DND-41 (cell line): ENCODE results near the gene MACROD2.

Source experiments
- ATAC-seq: fragments of 200-7000 bp; cut with Tn5 transposase; 3 replicates; pipeline ENCODE4 v1.9.1; 2021; ENCODE audit warnings: low read depth; ENCODE audit not compliant: insufficient read depth
- DNase-seq: peaks from one replicate; pipeline ENCODE4 v3.0.0-alpha.2; 2020
- H2AFZ ChIP-seq: 2 replicates; pipeline ENCODE4 v1.6.0; 2012; ENCODE audit warnings: low read depth, low read length
- H3K27ac ChIP-seq: 2 replicates; pipeline ENCODE4 v1.5.1; 2012; ENCODE audit warnings: low read length, inconsistent platforms
- H3K27me3 ChIP-seq: fragments of 200-600 bp; sonication (generic); 2 replicates; pipeline ENCODE4 v1.6.0; 2012; ENCODE audit warnings: low read length, mild to moderate bottlenecking, inconsistent platforms; ENCODE audit not compliant: insufficient read depth, poor library complexity
- H3K36me3 ChIP-seq: 2 replicates; pipeline ENCODE4 v1.5.1; 2012; ENCODE audit warnings: low read length, inconsistent platforms; ENCODE audit not compliant: insufficient read depth
- H3K4me1 ChIP-seq: 2 replicates; pipeline ENCODE4 v1.5.1; 2012; ENCODE audit warnings: mild to moderate bottlenecking, low read length; ENCODE audit not compliant: insufficient read depth
- H3K4me2 ChIP-seq: 2 replicates; pipeline ENCODE4 v1.6.0; 2012; ENCODE audit warnings: mild to moderate bottlenecking, moderate library complexity, low read length, inconsistent platforms; ENCODE audit not compliant: insufficient read depth
- H3K4me3 ChIP-seq, 2 experiments: fragments of 200-600 bp in 1 of 2; shearing (Covaris generic) in 1 of 2; 2 replicates each; pipeline ENCODE4 v1.5.1; 2012 to 2016; ENCODE audit warnings: inconsistent platforms in 2 of 2, low read length in 2 of 2, mild to moderate bottlenecking in 2 of 2, low read depth in 1 of 2, moderate library complexity in 1 of 2
- H3K79me2 ChIP-seq: 2 replicates; pipeline ENCODE4 v1.6.0; 2012; ENCODE audit warnings: low read length, inconsistent platforms; ENCODE audit not compliant: insufficient read depth
- H3K9ac ChIP-seq: 2 replicates; pipeline ENCODE4 v1.6.0; 2012; ENCODE audit warnings: low read depth, mild to moderate bottlenecking, inconsistent platforms, low read length, moderate library complexity
- H3K9me3 ChIP-seq: 2 replicates; pipeline ENCODE4 v1.5.1; 2012; ENCODE audit warnings: low read length, moderate library complexity, mild to moderate bottlenecking, inconsistent platforms; ENCODE audit not compliant: insufficient read depth, severe bottlenecking
- H4K20me1 ChIP-seq: 2 replicates; pipeline ENCODE4 v1.6.0; 2012; ENCODE audit warnings: low read length; ENCODE audit not compliant: insufficient read depth
- EZH2 ChIP-seq: IDR thresholded peaks from 3 replicates; pipeline ENCODE4 v1.6.1; 2012; ENCODE audit warnings: borderline replicate concordance, low read depth, mild to moderate bottlenecking, moderate library complexity, low read length, inconsistent platforms; ENCODE audit not compliant: severe bottlenecking
- TF ChIP-seq, protein P1 (sequence below): IDR thresholded peaks from 2 replicates; pipeline ENCODE4 v1.5.1; 2012; ENCODE audit warnings: borderline replicate concordance, low read length, moderate library complexity, mild to moderate bottlenecking; ENCODE audit not compliant: poor library complexity, severe bottlenecking; ENCODE audit errors: extremely low read depth

The MACROD2 gene

DNA sequence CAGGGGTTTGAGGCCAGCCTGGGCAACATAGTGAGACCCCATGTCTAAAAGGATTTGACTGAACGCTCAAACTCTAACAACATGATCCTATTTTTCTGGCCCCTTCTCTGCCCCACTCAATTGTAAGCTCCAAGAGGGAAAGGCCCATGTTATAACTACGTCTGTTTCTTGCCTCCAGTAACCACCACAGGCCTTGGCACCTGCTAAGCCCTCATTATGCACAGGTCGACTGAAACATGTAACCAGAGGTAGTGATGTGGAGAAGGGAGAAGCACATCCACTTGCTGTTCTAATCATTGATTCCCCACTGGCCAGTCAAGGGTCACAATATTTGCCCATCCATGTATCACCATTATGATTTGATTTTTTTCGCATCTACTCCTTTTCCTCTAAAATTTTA, 2102.5 kb downstream of the MACROD2 start:
- H3K9ac ChIP-seq: no peak overlapping the region

DNA sequence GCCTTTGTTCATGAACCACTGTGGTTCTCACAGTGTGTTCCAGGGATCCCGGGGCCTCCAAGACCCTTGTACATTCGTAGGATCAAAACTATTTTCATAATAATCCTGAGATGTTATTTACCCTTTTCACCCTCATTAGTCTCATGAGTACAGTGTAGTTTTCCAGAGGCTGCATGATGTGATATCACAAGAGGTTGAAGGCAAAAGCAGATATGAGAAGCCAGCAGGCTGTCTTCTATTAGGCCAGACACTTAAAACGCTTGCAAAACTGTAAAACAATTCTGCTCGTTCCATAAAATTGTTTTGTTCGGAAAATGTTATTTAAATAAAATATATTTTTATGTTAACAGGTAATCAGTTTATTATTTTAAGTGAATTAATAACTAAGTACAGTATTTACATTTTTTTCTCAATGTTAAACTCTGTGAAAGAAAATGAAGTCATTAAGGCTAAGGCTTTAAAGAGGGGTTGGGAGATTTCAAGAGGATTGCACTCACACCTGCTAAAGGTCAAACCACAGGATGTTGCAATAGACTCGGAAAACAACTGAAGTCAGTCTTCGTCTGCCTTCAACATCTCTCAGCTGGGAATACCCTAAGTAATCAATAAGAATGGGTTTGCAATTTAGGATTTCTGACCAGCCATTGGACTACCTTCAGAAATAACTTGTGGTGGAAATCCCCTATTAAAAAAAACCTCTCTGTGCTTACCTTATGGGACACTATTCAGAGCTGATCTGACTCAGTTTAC, 2103.7 kb downstream of the MACROD2 start:
- Histone ChIP-seq H3K4me2 (no peak overlapping the region), H3K9ac (no peak overlapping the region), H3K79me2 (no peaks in the 10 kb centered on the region), H3K9me3 (no peaks in the 10 kb centered on the region), H3K4me1 (no peaks in the 10 kb centered on the region), H3K36me3 (no peaks in the 10 kb centered on the region), H3K4me3 (no peak overlapping the region), H4K20me1 (no peaks in the 10 kb centered on the region), H3K27ac (no peak overlapping the region), H2AFZ (no peak overlapping the region), H3K27me3 (no peaks in the 10 kb centered on the region)
- TF ChIP-seq, protein P1, sequence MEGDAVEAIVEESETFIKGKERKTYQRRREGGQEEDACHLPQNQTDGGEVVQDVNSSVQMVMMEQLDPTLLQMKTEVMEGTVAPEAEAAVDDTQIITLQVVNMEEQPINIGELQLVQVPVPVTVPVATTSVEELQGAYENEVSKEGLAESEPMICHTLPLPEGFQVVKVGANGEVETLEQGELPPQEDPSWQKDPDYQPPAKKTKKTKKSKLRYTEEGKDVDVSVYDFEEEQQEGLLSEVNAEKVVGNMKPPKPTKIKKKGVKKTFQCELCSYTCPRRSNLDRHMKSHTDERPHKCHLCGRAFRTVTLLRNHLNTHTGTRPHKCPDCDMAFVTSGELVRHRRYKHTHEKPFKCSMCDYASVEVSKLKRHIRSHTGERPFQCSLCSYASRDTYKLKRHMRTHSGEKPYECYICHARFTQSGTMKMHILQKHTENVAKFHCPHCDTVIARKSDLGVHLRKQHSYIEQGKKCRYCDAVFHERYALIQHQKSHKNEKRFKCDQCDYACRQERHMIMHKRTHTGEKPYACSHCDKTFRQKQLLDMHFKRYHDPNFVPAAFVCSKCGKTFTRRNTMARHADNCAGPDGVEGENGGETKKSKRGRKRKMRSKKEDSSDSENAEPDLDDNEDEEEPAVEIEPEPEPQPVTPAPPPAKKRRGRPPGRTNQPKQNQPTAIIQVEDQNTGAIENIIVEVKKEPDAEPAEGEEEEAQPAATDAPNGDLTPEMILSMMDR: no peak
- TF ChIP-seq EZH2: no peak
- DNase-seq (no peak), ATAC-seq (no peak)

More for the DNA sequence above, 2102.5 kb downstream of the MACROD2 start:
- Histone ChIP-seq H3K27me3 (no peaks in the 10 kb centered on the region), H3K4me3 (no peak overlapping the region), H3K9me3 (no peaks in the 10 kb centered on the region), H3K4me1 (no peaks in the 10 kb centered on the region), H3K4me2 (no peak overlapping the region), H3K27ac (no peak overlapping the region), H4K20me1 (no peaks in the 10 kb centered on the region), H2AFZ (no peak overlapping the region), H3K36me3 (no peaks in the 10 kb centered on the region), H3K79me2 (no peaks in the 10 kb centered on the region)
- TF ChIP-seq, protein P1: no peak
- no peak for TF ChIP-seq EZH2
- ATAC-seq: no peak
- DNase-seq: no peak

DNA sequence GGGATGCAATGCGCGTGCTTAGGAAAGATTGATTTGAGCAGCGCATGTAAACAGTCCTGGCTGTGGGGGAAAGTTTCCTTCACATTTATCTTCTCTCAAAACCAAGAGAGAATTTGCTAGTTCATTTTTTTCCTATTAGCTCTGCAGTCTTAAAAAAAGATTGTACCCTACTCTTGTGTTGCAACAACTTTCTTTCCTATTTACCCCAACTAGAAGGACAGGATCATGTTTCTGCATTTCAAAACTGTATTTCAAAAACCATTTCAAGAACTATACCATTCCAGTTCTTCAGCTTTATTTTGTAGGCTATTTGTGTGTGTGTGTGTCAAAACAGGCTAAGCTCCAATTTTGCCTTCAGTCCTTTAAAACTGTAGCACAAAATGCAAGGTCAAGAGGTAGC, 2104.8 kb downstream of the MACROD2 start:
- Histone ChIP-seq H3K4me1 (no peaks in the 10 kb centered on the region), H4K20me1 (no peaks in the 10 kb centered on the region), H3K27me3 (no peaks in the 10 kb centered on the region), H3K27ac (no peak overlapping the region), H3K4me2 (no peak overlapping the region), H2AFZ (no peak overlapping the region), H3K4me3 (no peak overlapping the region), H3K9ac (no peak overlapping the region), H3K79me2 (no peaks in the 10 kb centered on the region), H3K9me3 (no peaks in the 10 kb centered on the region), H3K36me3 (no peaks in the 10 kb centered on the region)
- ATAC-seq (no peak), DNase-seq (no peak)
- TF ChIP-seq EZH2: no peak
- TF ChIP-seq, protein P1: no peak

DNA sequence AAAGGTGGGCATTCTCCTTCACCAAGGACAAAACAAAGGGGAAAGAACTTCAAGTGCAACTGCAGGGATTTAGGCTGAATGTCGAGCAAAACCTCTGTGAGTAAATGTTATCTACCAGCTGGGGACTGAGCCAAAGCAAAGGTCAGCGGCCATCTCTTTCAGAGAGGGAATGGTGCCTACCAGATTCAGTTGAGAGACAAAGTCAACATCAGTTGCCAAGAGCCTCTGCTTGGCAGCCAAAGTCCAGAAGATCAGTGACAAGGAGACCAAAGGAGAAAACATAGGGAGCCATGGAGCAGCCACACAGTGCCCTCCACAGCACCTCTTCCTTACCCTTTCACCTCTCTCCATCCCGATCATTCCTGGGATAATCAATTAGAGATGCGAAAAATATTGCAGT, 2105.5 kb downstream of the MACROD2 start:
- no peak overlapping the region for H3K27ac ChIP-seq
- no peaks in the 10 kb centered on the region for H3K27me3 ChIP-seq
- no peak overlapping the region for H3K4me2 ChIP-seq
- ATAC-seq (no peak), DNase-seq (no peak)
- no peak overlapping the region for H3K4me3 ChIP-seq
- no peak overlapping the region for H2AFZ ChIP-seq
- H3K79me2 ChIP-seq: no peaks in the 10 kb centered on the region
- H3K4me1 ChIP-seq: no peaks in the 10 kb centered on the region
- TF ChIP-seq EZH2: no peak
- H3K9me3 ChIP-seq: peaks cover 3% of the 10 kb centered on the region
- no peaks in the 10 kb centered on the region for H3K36me3 ChIP-seq
- no peak overlapping the region for H3K9ac ChIP-seq
- H4K20me1 ChIP-seq: no peaks in the 10 kb centered on the region
